ENCODE data around the gene ALAS1. TPM values are rescaled to one million over a fixed set of nuclear protein-coding genes. Genes with fewer than 3 reads are reported as not detected.

ALAS1 gene
- total and polyA plus RNA-seq, 9 of the 15 experiments (the other 6 are each of a cell fraction or from before 2014, with no cell fraction given), result 21.4 to 49.5 (median 34.4) TPM

GRCh38 chr3:52240886-52241370 is 43.0 kb downstream of the ALAS1 start (continued):
- TF ChIP-seq PBX2 (CRISPR knock-in tag; IDR thresholded peaks at IDR 0.05; ENCODE audit: low read depth), result no peak
- TF ChIP-seq PBX2 (tag; conservative IDR thresholded peaks at IDR 0.05; ENCODE audit: low read depth), result no peak
- TF ChIP-seq ZNF561 (CRISPR knock-in tag; conservative IDR thresholded peaks at IDR 0.05), result no peak
- TF ChIP-seq MAFF (IDR thresholded peaks at IDR 0.05; ENCODE audit: low read length), result 0 out of 2 replicates have a peak, but pooled peaks have one; percentile 3
- TF ChIP-seq ARHGAP35 (IDR thresholded peaks at IDR 0.05; ENCODE audit: partially characterized antibody), result no peak
- TF ChIP-seq C11orf30 (IDR thresholded peaks at IDR 0.05; ENCODE audit: low read depth), result peak; percentile 65; the same call in 1 of the 2 replicates
- TF ChIP-seq POLR2B (IDR thresholded peaks at IDR 0.05; ENCODE audit: low read depth, partially characterized antibody), result no peak
- TF ChIP-seq RUNX1 (IDR thresholded peaks at IDR 0.05; ENCODE audit: low read depth), result no peak
- no peak for TF ChIP-seq ZNF586 (CRISPR knock-in tag; conservative IDR thresholded peaks at IDR 0.05)
- 0 out of 2 replicates have a peak, but pooled peaks have one; percentile 21 for TF ChIP-seq ELF1 (tag; IDR thresholded peaks at IDR 0.05)
- TF ChIP-seq U2AF2 (optimal IDR thresholded peaks at IDR 0.05; ENCODE audit: low read depth, low read length), result no peak
- 0 out of 2 replicates have a peak, but pooled peaks have one; percentile 19 for TF ChIP-seq ZNF311 (CRISPR knock-in tag; IDR thresholded peaks at IDR 0.05)
- TF ChIP-seq FOSL1 (tag; conservative IDR thresholded peaks at IDR 0.05), result 0 out of 2 replicates have a peak, but pooled peaks have one; percentile 1

Data from K562 (cell line).